SU-DHL-6 (cell line): ENCODE measurements around the gene XPOT.

Source experiments
- H2AFZ ChIP-seq: fragments of 200-600 bp; sonication (generic); 2 replicates; pipeline ENCODE4 v1.6.1; 2014; ENCODE audit warnings: low read depth, mild to moderate bottlenecking, moderate library complexity, mixed read lengths, antibody characterized with exemption, low read length; ENCODE audit not compliant: severe bottlenecking
- H3F3A ChIP-seq: fragments of 200-600 bp; shearing (Covaris generic); 2 replicates; pipeline ENCODE4 v1.6.0; 2016; ENCODE audit warnings: antibody characterized with exemption, mild to moderate bottlenecking; ENCODE audit not compliant: insufficient read depth
- H3K27ac ChIP-seq: fragments of 200-600 bp; sonication (generic); 2 replicates; pipeline ENCODE4 v1.5.1; 2016; ENCODE audit warnings: low read depth, mild to moderate bottlenecking, low read length, moderate library complexity, mixed read lengths
- H3K27me3 ChIP-seq: fragments of 200-600 bp; sonication (generic), shearing (Covaris generic); 2 replicates; pipeline ENCODE4 v1.6.0; 2014; ENCODE audit warnings: mild to moderate bottlenecking, low read length
- H3K36me3 ChIP-seq: fragments of 200-600 bp; sonication (generic); 2 replicates; pipeline ENCODE4 v1.6.1; 2014; ENCODE audit warnings: mild to moderate bottlenecking, low read length, mixed read lengths
- H3K4me2 ChIP-seq: fragments of 300-600, 200-600 bp; shearing (Covaris generic), sonication (generic); 2 replicates; pipeline ENCODE4 v1.6.0; 2014; ENCODE audit warnings: low read length, low read depth, mild to moderate bottlenecking; ENCODE audit not compliant: poor library complexity, severe bottlenecking
- H3K4me3 ChIP-seq: fragments of 200-600 bp; sonication (generic); 2 replicates; pipeline ENCODE4 v1.5.1; 2014; ENCODE audit warnings: antibody characterized with exemption, low read length, mild to moderate bottlenecking, mixed read lengths; ENCODE audit not compliant: insufficient read depth, poor library complexity, severe bottlenecking
- H3K79me2 ChIP-seq: fragments of 200-600 bp; sonication (generic); 2 replicates; pipeline ENCODE4 v1.6.1; 2014; ENCODE audit warnings: mild to moderate bottlenecking, low read length, moderate library complexity; ENCODE audit not compliant: insufficient read depth
- H3K9ac ChIP-seq: fragments of 200-600 bp; sonication (generic); 2 replicates; pipeline ENCODE4 v1.7.0; 2014; ENCODE audit warnings: mild to moderate bottlenecking, low read length
- H3K9me2 ChIP-seq: fragments of 200-600 bp; sonication (generic); replicated peaks from 2 replicates; pipeline ENCODE4 v1.6.1; 2014; ENCODE audit warnings: low read length; ENCODE audit not compliant: insufficient read depth
- H3K9me3 ChIP-seq: fragments of 200-600 bp; sonication (generic); 2 replicates; pipeline ENCODE4 v1.6.1; 2014; ENCODE audit warnings: low read length, mixed read lengths; ENCODE audit not compliant: insufficient read depth
- H4K20me1 ChIP-seq: fragments of 200-600 bp; sonication (generic); 2 replicates; pipeline ENCODE4 v1.6.1; 2014; ENCODE audit warnings: low read depth, mild to moderate bottlenecking, antibody characterized with exemption, low read length, moderate library complexity, mixed read lengths
- CTCF ChIP-seq: fragments of 200-600 bp; sonication (generic); IDR thresholded peaks from one replicate; pipeline ENCODE4 v1.5.1; 2017; ENCODE audit warnings: antibody characterized with exemption, mild to moderate bottlenecking, low read length, moderate library complexity; ENCODE audit not compliant: insufficient read depth, poor library complexity, severe bottlenecking
- EZH2phosphoT487 ChIP-seq: fragments of 200-600 bp; sonication (generic), shearing (Covaris generic); conservative IDR thresholded peaks from 2 replicates; pipeline ENCODE4 v1.6.1; 2018; ENCODE audit warnings: mild to moderate bottlenecking, antibody characterized with exemption, low read length, moderate library complexity, mixed read lengths

XPOT gene

DNA sequence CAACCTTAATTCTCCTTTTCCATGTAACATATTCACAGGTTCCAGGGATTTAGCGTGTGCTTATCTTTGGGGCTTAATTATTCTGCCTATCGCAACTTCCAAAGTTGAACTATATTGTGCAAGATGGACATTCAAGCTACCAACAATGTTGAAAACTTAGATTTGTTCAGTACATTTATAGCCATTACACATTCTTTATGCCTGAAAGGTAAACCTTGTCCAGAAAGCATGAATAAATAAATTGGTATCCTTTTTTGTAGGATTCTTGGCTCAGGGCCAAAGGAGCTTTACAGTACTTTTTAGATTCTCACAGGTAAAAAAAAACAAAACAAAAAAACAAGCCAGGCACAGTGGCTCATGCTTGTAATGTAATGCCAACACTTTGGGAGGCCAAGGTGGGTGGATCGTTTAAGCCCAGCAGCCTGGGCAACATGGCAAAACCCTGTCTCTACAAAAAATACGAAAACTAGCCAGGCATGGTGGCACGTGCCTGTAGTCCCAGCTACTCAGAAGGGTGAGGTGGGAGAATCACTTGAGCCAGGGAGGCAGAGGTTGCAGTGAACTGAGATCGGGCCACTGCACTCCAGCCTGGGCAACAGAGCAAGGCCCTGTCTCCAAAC lies 16.9 kb upstream of the XPOT start:
- H3K9me3 ChIP-seq, result no peaks in the 10 kb centered on the region
- H3F3A ChIP-seq, result no peaks in the 10 kb centered on the region
- H3K36me3 ChIP-seq, result no peaks in the 10 kb centered on the region
- H3K79me2 ChIP-seq, result no peaks in the 10 kb centered on the region
- no peak overlapping the region for H2AFZ ChIP-seq
- no peaks in the 10 kb centered on the region for H4K20me1 ChIP-seq
- H3K27ac ChIP-seq, result no peak overlapping the region
- no peak overlapping the region for H3K4me2 ChIP-seq
- H3K9ac ChIP-seq, result no peak overlapping the region
- TF ChIP-seq CTCF, result no peak
- TF ChIP-seq EZH2phosphoT487, result no peak
- H3K27me3 ChIP-seq, result no peaks in the 10 kb centered on the region
- H3K9me2 ChIP-seq, result no peaks in the 10 kb centered on the region
- H3K4me3 ChIP-seq, result no peak overlapping the region

DNA sequence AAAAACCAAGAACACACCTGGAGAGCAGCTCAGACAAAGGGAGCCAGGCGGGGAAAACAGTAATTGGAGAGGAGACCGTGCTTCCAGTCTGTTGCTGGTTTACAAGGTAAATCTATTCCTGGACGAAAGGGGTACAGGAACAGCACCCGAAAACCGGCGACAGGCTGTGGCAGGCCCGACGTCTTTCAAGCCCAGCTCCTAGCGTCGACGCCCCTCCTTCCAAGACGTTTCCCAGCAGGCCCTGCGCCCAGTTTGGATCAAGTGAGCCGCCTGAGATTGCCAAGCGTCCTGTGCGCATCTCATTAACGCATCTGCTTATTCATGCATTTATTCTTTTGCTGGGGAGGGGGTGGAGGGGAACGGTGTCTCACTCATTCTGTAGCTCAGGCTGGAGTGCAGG lies 15.0 kb upstream of the XPOT start:
- no peak for TF ChIP-seq CTCF
- no peak for TF ChIP-seq EZH2phosphoT487
- Histone ChIP-seq H3K9ac (no peak overlapping the region), H3F3A (no peaks in the 10 kb centered on the region), H4K20me1 (no peaks in the 10 kb centered on the region), H3K36me3 (no peaks in the 10 kb centered on the region), H3K79me2 (no peaks in the 10 kb centered on the region), H3K4me3 (no peak overlapping the region), H3K27ac (no peak overlapping the region), H3K27me3 (no peaks in the 10 kb centered on the region), H2AFZ (no peak overlapping the region), H3K4me2 (no peak overlapping the region), H3K9me2 (no peaks in the 10 kb centered on the region), H3K9me3 (no peaks in the 10 kb centered on the region)

DNA sequence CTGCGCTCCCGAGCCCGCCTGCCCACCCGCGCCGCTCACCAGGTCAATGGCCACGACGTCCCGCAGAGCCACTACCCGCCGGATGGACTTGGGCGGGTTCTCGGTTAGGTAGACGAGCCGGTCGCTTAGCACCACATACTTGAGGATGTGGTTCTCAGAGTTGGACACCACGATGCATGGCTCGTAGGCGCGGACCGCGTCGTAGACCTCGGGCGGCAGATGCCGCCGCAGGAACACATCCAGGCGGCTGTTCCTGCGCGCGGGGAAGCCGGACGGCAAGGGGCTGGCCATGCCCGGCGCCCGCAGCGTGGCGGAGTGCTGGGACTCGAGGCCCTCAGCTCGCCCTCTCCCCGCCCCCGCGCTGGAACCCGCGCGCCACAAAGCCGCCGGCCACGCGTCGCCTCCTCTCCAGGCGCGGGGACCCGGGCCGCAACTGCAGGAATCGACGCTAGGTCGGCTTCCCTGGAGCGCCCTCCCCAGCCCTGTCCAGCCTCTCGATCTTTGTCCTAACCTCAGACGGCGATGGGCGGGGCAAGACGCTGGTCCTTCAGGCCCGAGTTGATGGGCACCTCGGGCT lies 13.8 kb upstream of the XPOT start, which contains the start of gene C12orf56:
Gene C12orf56 (minus strand): TSS at position 484 of the 577 bp plus-strand sequence. CDS start 193 bp downstream, at position 291.
- Histone ChIP-seq H3K27ac (no peak within 1 kb of the TSS), H3K79me2 (no peaks in the 10 kb centered on the region), H3K27me3 (no peaks in the 10 kb centered on the region), H4K20me1 (no peaks in the 10 kb centered on the region), H3K36me3 (no peaks in the 10 kb centered on the region), H2AFZ (no peak within 1 kb of the TSS), H3K9me2 (no peaks in the 10 kb centered on the region), H3K9me3 (no peaks in the 10 kb centered on the region), H3K4me2 (no peak within 1 kb of the TSS), H3K9ac (no peak within 1 kb of the TSS), H3K4me3 (no peak within 1 kb of the TSS), H3F3A (no peaks in the 10 kb centered on the region)
- no peak for TF ChIP-seq CTCF
- no peak for TF ChIP-seq EZH2phosphoT487
